Motor neuron (in vitro differentiated cells): Measurements from ENCODE around the gene APC2. TPM values are rescaled to one million over a fixed set of nuclear protein-coding genes. Genes with fewer than 3 reads are reported as not detected.

Experiments
- ATAC-seq, 8 experiments: fragments of 200-7000 bp; cut with Tn5 transposase; replicated peaks in 6 of 8; 2 replicates each; pipeline ENCODE4 v1.8.0; 2021; ENCODE audit warnings: mild to moderate bottlenecking in 8 of 8, moderate library complexity in 8 of 8
- H3K27ac ChIP-seq, 2 donors: fragments of 250-450 bp; sonication (Bioruptor Pico); 2 replicates each; pipeline ENCODE4 v1.9.0; 2021; ENCODE audit warnings: antibody characterized with exemption in 2 of 2, mild to moderate bottlenecking in 2 of 2, moderate library complexity in 1 of 2
- H3K4me1 ChIP-seq, 2 donors: fragments of 250-450 bp; sonication (Bioruptor Pico); replicated peaks in 1 of 2; 2 replicates each; pipeline ENCODE4 v1.6.1; 2021; ENCODE audit warnings: antibody characterized with exemption in 2 of 2, mild to moderate bottlenecking in 2 of 2, moderate library complexity in 1 of 2
- H3K4me3 ChIP-seq, 5 donors: fragments of 250-450 bp; sonication (Bioruptor Pico); 2 replicates each; pipeline ENCODE4 v1.9.0; 2021; ENCODE audit warnings: antibody characterized with exemption in 5 of 5, mild to moderate bottlenecking in 5 of 5, moderate library complexity in 4 of 5
- WGBS, 10 experiments: fragments of 450-650 bp; shearing (Covaris generic); methylation state at CpG; one replicate each; pipeline ENCODE4 v1.0.0; 2022; 5-methylcytosine and 5-hydroxymethylcytosine counted together
- in situ Hi-C, 9 experiments: fragments of 400-800 bp; cut with MboI; loops; one replicate each; pipeline ENCODE4 v1.15.0; 2021; ENCODE audit warnings: low sequenced_read_pairs in 9 of 9, low pct_unique_long_range_greater_than_20kb in 2 of 9; ENCODE audit not compliant: unreplicated experiment in 9 of 9
- total RNA-seq, 8 experiments: library from RNA; unstranded; fragments of 300-600 nt; gene quantifications; 2 replicates each; pipeline versions ENCODE4 v1.2.3 to v1.2.4, GENCODE V29; 2022

Gene APC2
- total RNA-seq, 8 experiments from 2014 or later = 0.31 to 52.0 (median 31.9) TPM

DNA sequence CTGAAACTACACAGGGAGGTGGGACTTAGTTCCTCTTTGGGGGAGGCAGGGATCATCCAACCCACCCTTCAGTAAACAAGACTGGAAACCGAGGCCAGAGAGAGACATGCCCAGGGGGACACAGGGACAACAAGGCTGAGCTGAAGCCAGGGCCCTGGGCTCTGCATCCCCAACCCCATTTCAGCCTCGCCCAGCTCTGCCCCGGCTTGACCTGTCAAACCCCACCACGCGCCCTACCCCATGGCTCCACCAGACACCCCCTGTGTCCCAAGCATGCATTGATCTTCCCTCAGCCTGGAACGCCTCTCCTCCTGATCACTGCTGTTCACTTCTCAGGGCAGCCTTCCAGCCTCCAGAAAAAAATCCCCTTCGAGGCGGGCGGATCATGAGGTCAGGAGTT, 2.0 kb upstream of the APC2 start:
- no peak overlapping the region for H3K27ac ChIP-seq
- H3K4me3 ChIP-seq = no peak overlapping the region
- in situ Hi-C loops = no loop called here
- 60 to 100% (median 87%) methylated on average over 1 to 4 of the region's 9 CpGs; no CpG with 5 or more reads in 5 of the 10 experiments for WGBS, 10 experiments
- ATAC-seq = no peak
- H3K4me1 ChIP-seq = peaks cover 25 to 35% of the 10 kb centered on the region in 2 donors

- in situ Hi-C loops = no loop called here
- WGBS, 10 experiments = 0 to 77% (median 60%) methylated on average over 1 to 11 of the region's 22 CpGs; no CpG with 5 or more reads in 4 of the 10 experiments
- ATAC-seq = no peak
- peak overlapping the region; percentile 48 to 80 (median 65) for H3K4me3 ChIP-seq
- peaks cover 36 to 46% of the 10 kb centered on the region in 2 donors for H3K4me1 ChIP-seq
- peak overlapping the region; percentile 92 to 98 for H3K27ac ChIP-seq
Observed at GRCh38 chr19:1450735-1451731, 1.1 kb downstream of the APC2 start.

DNA sequence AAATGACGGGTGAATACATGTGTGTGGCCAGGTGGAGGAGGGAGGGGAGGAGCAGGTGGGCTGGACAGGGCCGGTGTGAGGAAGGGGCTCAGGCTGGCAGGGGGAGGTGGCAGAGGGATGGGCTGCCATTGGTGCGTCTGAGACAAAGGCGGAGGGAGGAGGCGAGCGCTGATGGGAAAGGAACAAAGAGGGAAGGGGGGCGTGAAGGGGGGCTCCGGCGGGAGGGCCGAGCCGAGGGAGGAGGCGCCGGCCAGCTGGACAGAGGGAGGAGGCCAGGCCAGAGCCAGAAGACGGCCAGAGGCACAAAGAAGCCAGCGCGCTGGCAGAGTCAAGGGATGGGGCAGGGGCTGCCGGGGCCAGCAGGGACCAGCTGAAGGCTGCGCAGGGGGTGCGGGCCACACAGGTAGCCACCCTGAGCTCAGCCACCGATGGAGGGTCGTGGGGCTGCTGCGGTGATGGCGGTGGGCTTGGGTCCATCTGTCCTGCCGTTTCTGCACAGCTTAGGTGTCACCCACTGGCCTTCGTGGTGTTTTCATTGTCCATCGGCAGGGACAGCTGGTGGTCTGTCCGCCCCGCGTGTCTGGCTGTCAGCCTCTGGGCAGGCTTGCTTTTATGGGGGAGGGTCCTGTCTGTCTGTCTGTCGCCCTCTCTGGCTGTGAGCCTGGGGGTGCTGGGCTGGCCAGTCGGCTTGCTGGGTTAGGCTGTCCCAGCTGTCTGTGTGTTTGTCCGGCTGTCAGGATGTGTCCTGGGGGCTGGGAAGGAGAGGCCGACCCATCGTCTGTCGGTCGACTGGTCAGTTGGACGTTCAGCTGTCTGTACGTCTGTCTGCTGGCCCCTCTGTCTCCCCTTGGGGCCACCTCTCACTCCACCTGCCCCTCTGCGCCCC, 2.2 kb downstream of the APC2 start:
- 29 to 40% methylated on average over 1 to 2 of the region's 39 CpGs; no CpG with 5 or more reads in 8 of the 10 experiments for WGBS, 10 experiments

GRCh38 chr19:1452802-1453524, 3.0 kb downstream of the APC2 start:
- Histone ChIP-seq H3K27ac (peak overlapping the region; percentile 92 to 98), H3K4me1 (peaks cover 29 to 41% of the 10 kb centered on the region in 2 donors), H3K4me3 (peak overlapping the region; percentile 48 to 80 (median 65))
- WGBS, 10 experiments = 0 to 60% (median 20%) methylated on average over 1 to 4 of the region's 30 CpGs; no CpG with 5 or more reads in 6 of the 10 experiments
- ATAC-seq = no peak
- in situ Hi-C loops = no loop called here

More for the DNA sequence above, 2.2 kb downstream of the APC2 start:
- H3K4me3 ChIP-seq = peak overlapping the region; percentile 48 to 80 (median 65)
- peaks cover 34 to 41% of the 10 kb centered on the region in 2 donors for H3K4me1 ChIP-seq
- H3K27ac ChIP-seq = peak overlapping the region; percentile 92 to 98
- peak in 5 of 8 experiments; percentile 31 to 58 (median 40) for ATAC-seq
- in situ Hi-C loops = no loop called here

- Histone ChIP-seq H3K4me3 (peak overlapping the region in 3 of 5 donors; percentile 61 to 80 (median 65)), H3K4me1 (peaks cover 28 to 40% of the 10 kb centered on the region in 2 donors), H3K27ac (peak overlapping the region; percentile 92 to 98)
- peak; percentile 4 to 42 (median 26) for ATAC-seq
- in situ Hi-C loops = no loop called here
- 0 to 80% (median 31%) methylated on average over 1 to 3 of the region's 33 CpGs; no CpG with 5 or more reads in 6 of the 10 experiments for WGBS, 10 experiments
Observed at GRCh38 chr19:1453525-1454364, 3.8 kb downstream of the APC2 start.

GRCh38 chr19:1455002-1455335, 5.0 kb downstream of the APC2 start:
- 73 to 100% (median 80%) methylated on average over 1 to 7 of the region's 22 CpGs; no CpG with 5 or more reads in 7 of the 10 experiments for WGBS, 10 experiments
- H3K4me1 ChIP-seq = peaks cover 22 to 35% of the 10 kb centered on the region in 2 donors
- no peak overlapping the region for H3K4me3 ChIP-seq
- in situ Hi-C loops = no loop called here
- no peak for ATAC-seq
- H3K27ac ChIP-seq = no peak overlapping the region

GRCh38 chr19:1455336-1456120, 5.6 kb downstream of the APC2 start:
- WGBS, 10 experiments = 40 to 100% methylated on average over 1 of the region's 42 CpGs; no CpG with 5 or more reads in 8 of the 10 experiments
- Histone ChIP-seq H3K4me1 (peaks cover 22 to 33% of the 10 kb centered on the region in 2 donors), H3K4me3 (no peak overlapping the region), H3K27ac (no peak overlapping the region)
- in situ Hi-C loops = no loop called here
- peak; percentile 4 to 75 (median 44) for ATAC-seq

GRCh38 chr19:1456121-1456900, 6.4 kb downstream of the APC2 start:
- no peak for ATAC-seq
- in situ Hi-C loops = no loop called here
- WGBS, 10 experiments = 30% methylated on average over 2 of the region's 43 CpGs; no CpG with 5 or more reads in 9 of the 10 experiments

DNA sequence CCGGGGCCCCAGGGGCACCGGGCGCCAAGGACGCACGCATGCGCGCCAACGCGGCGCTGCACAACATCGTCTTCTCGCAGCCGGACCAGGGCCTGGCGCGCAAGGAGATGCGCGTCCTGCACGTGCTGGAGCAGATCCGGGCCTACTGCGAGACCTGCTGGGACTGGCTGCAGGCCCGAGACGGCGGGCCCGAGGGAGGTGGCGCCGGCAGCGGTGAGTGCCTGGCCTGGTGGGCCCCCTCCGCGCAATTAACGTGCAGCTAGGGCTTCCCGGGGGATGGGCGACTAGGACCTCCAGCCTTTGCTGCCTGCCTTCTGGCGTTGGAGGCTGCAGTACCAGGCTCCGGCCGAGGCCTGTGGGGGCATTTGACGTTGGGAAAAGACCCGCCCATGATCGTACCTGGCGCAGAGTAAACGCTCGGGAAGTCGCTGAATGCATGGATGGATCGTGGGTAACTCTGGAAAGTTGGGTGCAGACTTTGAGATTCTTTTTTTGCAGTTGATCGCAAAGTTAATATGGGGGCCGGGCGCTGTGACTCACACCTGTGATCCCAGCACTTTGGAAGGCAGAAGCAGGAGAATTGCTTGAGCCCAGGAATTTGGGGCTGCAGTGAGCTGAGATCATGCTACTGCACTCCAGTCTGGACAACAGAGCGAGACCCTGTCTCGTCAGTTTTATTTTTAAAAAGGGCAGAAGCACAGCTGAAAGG, 7.3 kb downstream of the APC2 start:
- in situ Hi-C loops = no loop called here
- 24 to 83% (median 56%) methylated on average over 1 to 18 of the region's 48 CpGs; no CpG with 5 or more reads in 4 of the 10 experiments for WGBS, 10 experiments
- Histone ChIP-seq H3K27ac (no peak overlapping the region), H3K4me3 (no peak overlapping the region), H3K4me1 (peaks cover 14 to 19% of the 10 kb centered on the region in 2 donors)
- ATAC-seq = no peak

More at GRCh38 chr19:1456121-1456900, 6.4 kb downstream of the APC2 start:
- H3K4me1 ChIP-seq = peaks cover 18 to 26% of the 10 kb centered on the region in 2 donors
- no peak overlapping the region for H3K4me3 ChIP-seq
- no peak overlapping the region for H3K27ac ChIP-seq

DNA sequence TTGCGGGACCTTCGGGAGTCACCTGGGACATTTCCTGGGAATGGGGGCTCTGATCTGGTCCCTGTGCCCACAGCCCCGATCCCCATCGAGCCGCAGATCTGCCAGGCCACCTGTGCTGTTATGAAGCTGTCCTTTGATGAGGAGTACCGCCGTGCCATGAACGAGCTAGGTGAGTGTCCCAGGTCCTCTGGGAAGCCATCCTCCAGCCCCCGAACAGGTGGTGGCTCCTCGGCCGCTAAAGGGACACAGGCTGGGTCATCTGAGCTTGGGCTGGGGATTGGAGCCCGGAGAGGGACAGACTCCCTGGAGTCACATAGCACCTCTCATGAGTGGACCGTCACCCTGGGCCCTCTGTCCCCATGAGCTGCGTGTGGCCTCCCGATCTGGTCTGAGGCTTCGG, 8.0 kb downstream of the APC2 start:
- WGBS, 10 experiments = 60 to 100% (median 93%) methylated on average over 1 to 7 of the region's 16 CpGs; no CpG with 5 or more reads in 6 of the 10 experiments
- in situ Hi-C loops = no loop called here
- H3K4me3 ChIP-seq = no peak overlapping the region
- H3K4me1 ChIP-seq = peaks cover 11 to 12% of the 10 kb centered on the region in 2 donors
- no peak for ATAC-seq
- no peak overlapping the region for H3K27ac ChIP-seq
